Activated naive CD4-positive, alpha-beta T cell treated with anti-CD3 and anti-CD28 coated beads for 36 hours (primary cell): ENCODE measurements around the gene TPRN. TPM values are rescaled to one million over a fixed set of nuclear protein-coding genes. Genes with fewer than 3 reads are reported as not detected.
A peak's percentile ranks its signal among the peaks of the same experiment; 100 is the strongest.
"Not testable (repeated sequence)": the region's sequence is repeated elsewhere in the genome, so short reads cannot be mapped to it uniquely, and the experiment has no call there.

Experiments used
- CTCF ChIA-PET: fragments of 350-600 bp; sonication (Branson Sonifier 250); formaldehyde crosslinking; loops from one replicate; lab custom pipeline; 2021; ENCODE audit warnings: antibody characterized with exemption; lab: Charles Lee
- DNase-seq: peaks from one replicate; pipeline ENCODE4 v3.0.0-alpha.2; 2020
- H3K27ac Mint-ChIP-seq: one replicate; pipeline ENCODE4 v1.8.0; 2021; ENCODE audit warnings: mild to moderate bottlenecking, mixed read lengths
- H3K27me3 Mint-ChIP-seq: one replicate; pipeline ENCODE4 v1.8.0; 2021; ENCODE audit warnings: low read depth, mixed read lengths
- H3K36me3 Mint-ChIP-seq: one replicate; pipeline ENCODE4 v1.8.0; 2021; ENCODE audit warnings: low read depth, mixed read lengths
- H3K4me1 Mint-ChIP-seq: one replicate; pipeline ENCODE4 v1.8.0; 2021; ENCODE audit warnings: low read depth, mixed read lengths
- H3K4me3 Mint-ChIP-seq: one replicate; pipeline ENCODE4 v1.8.0; 2021; ENCODE audit warnings: mild to moderate bottlenecking, moderate library complexity, mixed read lengths
- H3K9me3 Mint-ChIP-seq: one replicate; pipeline ENCODE4 v1.8.0; 2021; ENCODE audit warnings: mixed read lengths
- intact Hi-C: fragments of 100-400 bp; cut with micrococcal nuclease; formaldehyde crosslinking; loops from one replicate; pipeline ENCODE4 v1.15.1; 2023
- total RNA-seq, 2 experiments: library from RNA; stranded (reverse); gene quantifications; one replicate each; pipeline ENCODE4 v1.2.3, GENCODE V29; 2021

Gene TPRN
- total RNA-seq: 1 to 10 TPM; 2.1 to 2.6 TPM

- H3K4me3 Mint-ChIP-seq: peak within 1 kb of the TSS; percentile 80
- intact Hi-C loops: loop anchor here (1.0 to 5.0 kb wide), 5 partner anchors 11 to 393 kb away; partner anchors contain the start of genes RABL6 and TUBB4B
- H3K27ac Mint-ChIP-seq: peak within 1 kb of the TSS; percentile 56
- CTCF ChIA-PET: interaction anchor here (0.7 to 3.8 kb wide), 3 partner anchors 12 to 82 kb away, joined by 3 to 16 read pairs (median 3); partner anchors contain the start of genes ANAPC2 and SSNA1
- peak; percentile 99 for DNase-seq
- peaks cover 33% of the 10 kb centered on the region for H3K4me1 Mint-ChIP-seq
- peaks cover 3% of the 10 kb centered on the region for H3K36me3 Mint-ChIP-seq
- no peaks in the 10 kb centered on the region for H3K9me3 Mint-ChIP-seq
- no peaks in the 10 kb centered on the region for H3K27me3 Mint-ChIP-seq
These were observed at the start of gene TPRN for GRCh38 chr9:137200311-137201204. TSS of gene TPRN (minus strand) at chr9:137200741. CDS start at chr9:137200711, 30 bp downstream.

- Mint-ChIP-seq H3K27me3 (no peaks in the 10 kb centered on the region), H3K4me3 (no peak overlapping the region), H3K9me3 (no peaks in the 10 kb centered on the region), H3K4me1 (peaks cover 5% of the 10 kb centered on the region), H3K36me3 (peaks cover 6% of the 10 kb centered on the region), H3K27ac (no peak overlapping the region)
- intact Hi-C loops: loop anchor here (10.0 kb wide), 1 partner anchor 763 kb away; the partner anchor contains the start of gene SEC16A
- CTCF ChIA-PET: interaction anchor here (1.5 kb wide), 1 partner anchor 9 kb away, joined by 4 read pairs; no protein-coding TSS in a partner anchor
- DNase-seq: no peak
These were observed 47.3 kb upstream of the TPRN start for GRCh38 chr9:137247916-137248175.

- Mint-ChIP-seq H3K9me3 (no peaks in the 10 kb centered on the region), H3K27ac (no peak overlapping the region), H3K4me1 (peaks cover 11% of the 10 kb centered on the region), H3K4me3 (no peak overlapping the region), H3K36me3 (peaks cover 11% of the 10 kb centered on the region), H3K27me3 (no peaks in the 10 kb centered on the region)
- no peak for DNase-seq
- CTCF ChIA-PET: interaction anchor here (1.1 to 1.5 kb wide), 2 partner anchors 9 to 11 kb away, joined by 3 to 4 read pairs; no protein-coding TSS in a partner anchor
- intact Hi-C loops: loop anchor here (10.0 kb wide), 1 partner anchor 763 kb away; the partner anchor contains the start of gene SEC16A
These were observed 46.8 kb upstream of the TPRN start for GRCh38 chr9:137247135-137247915.

GRCh38 chr9:137245450-137246421 is 45.2 kb upstream of the TPRN start:
- CTCF ChIA-PET: no interaction called here
- H3K4me1 Mint-ChIP-seq: peaks cover 13% of the 10 kb centered on the region
- no peak overlapping the region for H3K27ac Mint-ChIP-seq
- no peaks in the 10 kb centered on the region for H3K9me3 Mint-ChIP-seq
- no peaks in the 10 kb centered on the region for H3K27me3 Mint-ChIP-seq
- intact Hi-C loops: loop anchor here (10.0 kb wide), 1 partner anchor 761 kb away; the partner anchor contains the start of gene SEC16A
- no peak overlapping the region for H3K4me3 Mint-ChIP-seq
- peaks cover 20% of the 10 kb centered on the region for H3K36me3 Mint-ChIP-seq
- no peak for DNase-seq

- no peak overlapping the region for H3K27ac Mint-ChIP-seq
- intact Hi-C loops: loop anchor here (5.0 to 10.0 kb wide), 4 partner anchors 42 to 832 kb away; partner anchors contain the start of genes ANAPC2, ENTR1, PMPCA and SEC16A
- no peaks in the 10 kb centered on the region for H3K27me3 Mint-ChIP-seq
- CTCF ChIA-PET: no interaction called here
- H3K9me3 Mint-ChIP-seq: no peaks in the 10 kb centered on the region
- H3K36me3 Mint-ChIP-seq: peaks cover 20% of the 10 kb centered on the region
- H3K4me1 Mint-ChIP-seq: peaks cover 15% of the 10 kb centered on the region
- DNase-seq: no peak
- H3K4me3 Mint-ChIP-seq: no peak overlapping the region
These were observed 44.2 kb upstream of the TPRN start for GRCh38 chr9:137244486-137245449.

GRCh38 chr9:137243626-137244485 is 43.3 kb upstream of the TPRN start:
- Mint-ChIP-seq H3K4me1 (peaks cover 21% of the 10 kb centered on the region), H3K27me3 (no peaks in the 10 kb centered on the region), H3K36me3 (peaks cover 22% of the 10 kb centered on the region), H3K4me3 (peak overlapping the region; percentile 21), H3K27ac (no peak overlapping the region), H3K9me3 (no peaks in the 10 kb centered on the region)
- CTCF ChIA-PET: no interaction called here
- intact Hi-C loops: loop anchor here (5.0 to 10.0 kb wide), 4 partner anchors 42 to 832 kb away; partner anchors contain the start of genes ANAPC2, ENTR1, PMPCA and SEC16A
- no peak for DNase-seq

- H3K4me3 Mint-ChIP-seq: peak overlapping the region; percentile 21
- H3K4me1 Mint-ChIP-seq: peaks cover 25% of the 10 kb centered on the region
- peaks cover 22% of the 10 kb centered on the region for H3K36me3 Mint-ChIP-seq
- not testable (repeated sequence) for H3K27me3 Mint-ChIP-seq, H3K9me3 Mint-ChIP-seq, DNase-seq
- peak overlapping the region; percentile 24 for H3K27ac Mint-ChIP-seq
- intact Hi-C loops: loop anchor here (5.0 to 10.0 kb wide), 4 partner anchors 41 to 831 kb away; partner anchors contain the start of genes ANAPC2, ENTR1, PMPCA and SEC16A
- CTCF ChIA-PET: interaction anchor here (1.2 kb wide), 1 partner anchor 295 kb away, joined by 3 read pairs; no protein-coding TSS in a partner anchor
These were observed 42.7 kb upstream of the TPRN start for GRCh38 chr9:137243266-137243625.

- peak overlapping the region; percentile 79 for H3K4me3 Mint-ChIP-seq
- intact Hi-C loops: loop anchor here (5.0 to 10.0 kb wide), 4 partner anchors 40 to 830 kb away; partner anchors contain the start of genes ANAPC2, ENTR1, PMPCA and SEC16A
- no peak for DNase-seq
- no peaks in the 10 kb centered on the region for H3K9me3 Mint-ChIP-seq
- peaks cover 22% of the 10 kb centered on the region for H3K36me3 Mint-ChIP-seq
- peaks cover 29% of the 10 kb centered on the region for H3K4me1 Mint-ChIP-seq
- peak overlapping the region; percentile 74 for H3K27ac Mint-ChIP-seq
- H3K27me3 Mint-ChIP-seq: no peaks in the 10 kb centered on the region
- CTCF ChIA-PET: interaction anchor here (1.2 kb wide), 1 partner anchor 294 kb away, joined by 3 read pairs; no protein-coding TSS in a partner anchor
These were observed 42.0 kb upstream of the TPRN start for GRCh38 chr9:137242269-137243203.
